ENCODE results near the gene ARHGEF39. TPM values are rescaled to one million over a fixed set of nuclear protein-coding genes. Genes with fewer than 3 reads are reported as not detected.
"Not testable (repeated sequence)": the region's sequence is repeated elsewhere in the genome, so short reads cannot be mapped to it uniquely, and the experiment has no call there.

Gene ARHGEF39
- total RNA-seq, 1 donor from 2014 or later, result 2.4 TPM

GRCh38 chr9:35618325-35618727, 46.7 kb downstream of the ARHGEF39 start, which contains the start of gene CD72:
Gene CD72, minus strand, starts transcription at chr9:35618413. Its CDS starts 110 bp downstream, at chr9:35618303.
- peak; percentile 8 for ATAC-seq

- no peak for ATAC-seq
Observed at GRCh38 chr9:35617548-35617947, 47.4 kb downstream of the ARHGEF39 start.

GRCh38 chr9:35616681-35617459, 48.1 kb downstream of the ARHGEF39 start:
- ATAC-seq, result peak; percentile 55

- no peak for ATAC-seq
Observed at GRCh38 chr9:35615981-35616680, 48.9 kb downstream of the ARHGEF39 start.

GRCh38 chr9:35612843-35613242, 52.2 kb downstream of the ARHGEF39 start:
- no peak for ATAC-seq

GRCh38 chr9:35612066-35612465, 52.9 kb downstream of the ARHGEF39 start:
- ATAC-seq, result not testable (repeated sequence)

GRCh38 chr9:35611230-35611797, 53.7 kb downstream of the ARHGEF39 start:
- ATAC-seq, result peak; percentile 27

GRCh38 chr9:35609820-35610163, 55.2 kb downstream of the ARHGEF39 start:
- ATAC-seq, result no peak

Other genes with a start within 250 kb of the ARHGEF39 start
- gene RUSC2, start 175.1 kb downstream of the ARHGEF39 start, total RNA-seq, result 4.7 TPM
- 9.5 TPM for gene TESK1, start 59.9 kb downstream of the ARHGEF39 start, total RNA-seq
- 0.52 TPM for gene CD72, start 46.8 kb downstream of the ARHGEF39 start, total RNA-seq
- 0.44 TPM for gene SIT1, start 14.3 kb downstream of the ARHGEF39 start, total RNA-seq
- 5,550 TPM for gene RMRP, start 7.2 kb downstream of the ARHGEF39 start, total RNA-seq
- gene CCDC107, start 6.9 kb downstream of the ARHGEF39 start, total RNA-seq, result 7.9 TPM
- gene CA9, start 8.7 kb upstream of the ARHGEF39 start, total RNA-seq, result 1.6 TPM
- 31.2 TPM for gene TPM2, start 24.7 kb upstream of the ARHGEF39 start, total RNA-seq
- 84.6 TPM for gene TLN1, start 67.0 kb upstream of the ARHGEF39 start, total RNA-seq
- 15.1 TPM for gene CREB3, start 67.5 kb upstream of the ARHGEF39 start, total RNA-seq
- gene GBA2, start 84.0 kb upstream of the ARHGEF39 start, total RNA-seq, result 20.9 TPM
- 17.4 TPM for gene RGP1, start 84.1 kb upstream of the ARHGEF39 start, total RNA-seq
- gene MSMP, start 89.1 kb upstream of the ARHGEF39 start, total RNA-seq, result not detected
- gene NPR2, start 126.4 kb upstream of the ARHGEF39 start, total RNA-seq, result 1.3 TPM
- 0.20 TPM for gene SPAG8, start 147.1 kb upstream of the ARHGEF39 start, total RNA-seq
- gene HINT2, start 149.8 kb upstream of the ARHGEF39 start, total RNA-seq, result 30.2 TPM
- gene FAM221B, start 163.5 kb upstream of the ARHGEF39 start, total RNA-seq, result not detected
- 1.7 TPM for gene TMEM8B, start 164.0 kb upstream of the ARHGEF39 start, total RNA-seq
- gene OR13J1, start 205.2 kb upstream of the ARHGEF39 start, total RNA-seq, result not detected
- 1.2 TPM for gene HRCT1, start 241.0 kb upstream of the ARHGEF39 start, total RNA-seq
- gene SPAAR, start 244.3 kb upstream of the ARHGEF39 start, total RNA-seq, result 0.16 TPM